Endothelial cell of umbilical vein (primary cell): Measurements from ENCODE around the gene CCDC187. TPM values are rescaled to one million over a fixed set of nuclear protein-coding genes. Genes with fewer than 3 reads are reported as not detected.

Experiments
- BruUV-seq: library from RNA; stranded (reverse); fragments of 400-500 nt; replicated peaks from 2 replicates; lab custom pipeline; 2021; lab: Mats Ljungman, UMichigan
- CTCF ChIA-PET: fragments of 300-600, 350-600 bp; sonication (Branson Sonifier 250); formaldehyde crosslinking; loops from one replicate; lab custom pipeline; 2021; ENCODE audit warnings: antibody characterized with exemption, inconsistent platforms; lab: Charles Lee
- POLR2A ChIA-PET: fragments of 300-600, 350-600 bp; sonication (Branson Sonifier 250); formaldehyde crosslinking; loops from one replicate; lab custom pipeline; 2021; ENCODE audit warnings: antibody characterized with exemption, inconsistent platforms; lab: Charles Lee
- DNase-seq: peaks from one replicate; pipeline ENCODE4 v3.0.0-alpha.2; 2011; ENCODE audit warnings: low read depth, low spot score
- FAIRE-seq: peaks from 2 replicates; lab custom pipeline; 2011; peaks lifted over from hg19 to GRCh38; lab: Jason Lieb, UNC
- H2AFZ ChIP-seq: 2 replicates; pipeline ENCODE4 v1.6.0; 2012; ENCODE audit warnings: low read depth, low read length, control low read depth, inconsistent platforms
- H3K27ac ChIP-seq: 2 replicates; pipeline ENCODE4 v1.5.1; 2011; ENCODE audit warnings: low read depth, mild to moderate bottlenecking, control low read depth, low read length, moderate library complexity; ENCODE audit not compliant: insufficient read depth
- H3K27me3 ChIP-seq, 2 experiments: 2 replicates each; pipeline versions ENCODE4 v1.6.0 to v1.6.1; 2011; ENCODE audit warnings: low read length in 2 of 2, mixed read lengths in 1 of 2; ENCODE audit not compliant: control insufficient read depth in 2 of 2, insufficient read depth in 2 of 2
- H3K36me3 ChIP-seq, 2 experiments: 2 replicates in 1 of 2; 3 replicates in 1 of 2; pipeline ENCODE4 v1.5.1; 2011; ENCODE audit warnings: low read length in 2 of 2, mild to moderate bottlenecking in 1 of 2, moderate library complexity in 1 of 2; ENCODE audit not compliant: control insufficient read depth in 2 of 2, insufficient read depth in 2 of 2; ENCODE audit errors: extremely low read depth in 1 of 2
- H3K4me1 ChIP-seq: 3 replicates; pipeline ENCODE4 v1.5.1; 2011; ENCODE audit warnings: mild to moderate bottlenecking, low read length; ENCODE audit not compliant: control insufficient read depth, insufficient read depth; ENCODE audit errors: extremely low read depth
- H3K4me2 ChIP-seq: 2 replicates; pipeline ENCODE4 v1.6.1; 2011; ENCODE audit warnings: low read length, control low read depth, mixed read lengths; ENCODE audit not compliant: insufficient read depth
- H3K4me3 ChIP-seq, 3 experiments: fragments of 200-600 bp in 1 of 3; sonication (generic), shearing (Covaris generic) in 1 of 3; replicated peaks in 1 of 3; 2 replicates each; pipeline ENCODE4 v1.5.1; 2011 to 2016; ENCODE audit warnings: control low read depth in 3 of 3, low read length in 3 of 3, mild to moderate bottlenecking in 2 of 3, inconsistent platforms in 1 of 3, low read depth in 1 of 3, moderate library complexity in 1 of 3; ENCODE audit not compliant: insufficient read depth in 1 of 3
- H3K79me2 ChIP-seq: 2 replicates; pipeline ENCODE4 v1.6.0; 2012; ENCODE audit warnings: low read length, inconsistent platforms; ENCODE audit not compliant: control insufficient read depth, insufficient read depth
- H3K9ac ChIP-seq: replicated peaks from 2 replicates; pipeline ENCODE3; 2011; ENCODE audit warnings: low read length, control low read depth; ENCODE audit not compliant: insufficient read depth; ENCODE audit errors: extremely low read depth
- H3K9me1 ChIP-seq: replicated peaks from 3 replicates; pipeline ENCODE4 v1.6.0; 2011; ENCODE audit warnings: mild to moderate bottlenecking, low read length; ENCODE audit not compliant: control insufficient read depth, insufficient read depth; ENCODE audit errors: extremely low read depth
- H3K9me3 ChIP-seq: replicated peaks from 2 replicates; pipeline ENCODE4 v1.5.1; 2012; ENCODE audit warnings: low read length, inconsistent platforms; ENCODE audit not compliant: control insufficient read depth, insufficient read depth
- H4K20me1 ChIP-seq: replicated peaks from 2 replicates; pipeline ENCODE3; 2011; ENCODE audit warnings: mild to moderate bottlenecking, low read length; ENCODE audit not compliant: control insufficient read depth, insufficient read depth; ENCODE audit errors: extremely low read depth
- EZH2 ChIP-seq: IDR thresholded peaks from 2 replicates; pipeline ENCODE4 v1.6.1; 2012; ENCODE audit warnings: borderline replicate concordance, low read depth, mild to moderate bottlenecking, moderate library complexity, low read length, inconsistent platforms; ENCODE audit not compliant: severe bottlenecking
- FOS ChIP-seq: IDR thresholded peaks from 2 replicates; pipeline ENCODE4 v1.6.1; 2011; ENCODE audit warnings: mild to moderate bottlenecking, low read length, moderate library complexity, borderline replicate concordance; ENCODE audit not compliant: insufficient read depth
- GATA2 ChIP-seq: IDR thresholded peaks from 2 replicates; pipeline ENCODE4 v1.7.0; 2011; ENCODE audit warnings: low read depth, mild to moderate bottlenecking, moderate library complexity, mixed read lengths, low read length; ENCODE audit not compliant: insufficient read length, insufficient read depth
- JUN ChIP-seq: IDR thresholded peaks from 2 replicates; pipeline ENCODE4 v1.6.1; 2011; ENCODE audit warnings: borderline replicate concordance, low read depth; ENCODE audit not compliant: insufficient read length, insufficient read depth
- MAX ChIP-seq: IDR thresholded peaks from 2 replicates; pipeline ENCODE4 v1.6.1; 2011; ENCODE audit not compliant: insufficient read depth, insufficient read length
- MYC ChIP-seq: IDR thresholded peaks from one replicate; pipeline ENCODE4 v1.6.1; 2011; ENCODE audit warnings: mild to moderate bottlenecking, low read depth, low read length
- POLR2A ChIP-seq: IDR thresholded peaks from 2 replicates; pipeline ENCODE4 v1.6.1; 2012; ENCODE audit warnings: low read depth, mild to moderate bottlenecking, control low read depth, low read length
- POLR2AphosphoS5 ChIP-seq: IDR thresholded peaks from 2 replicates; pipeline ENCODE4 v1.6.1; 2012; ENCODE audit warnings: low read depth, mild to moderate bottlenecking, control low read depth, low read length, moderate library complexity; ENCODE audit not compliant: insufficient read depth
- dilution Hi-C: fragments of 300-500 bp; cut with MboI; formaldehyde crosslinking; loops from one replicate; pipeline ENCODE4 v1.15.0; 2019; ENCODE audit warnings: low sequenced_read_pairs; ENCODE audit not compliant: extremely low pct_ligation_motif_present
- intact Hi-C: fragments of 100-400 bp; cut with micrococcal nuclease; formaldehyde crosslinking; loops from one replicate; pipeline ENCODE4 v1.10.0; 2022
- polyA plus RNA-seq, 4 experiments: library from polyadenylated mRNA; depleted of rRNA in 3 of 4; stranded (reverse) in 3 of 4; unstranded in 1 of 4; fragments of >200 nt; gene quantifications; 2 replicates each; pipeline versions ENCODE4 v1.2.1 to v1.2.3, GENCODE V29; 2011 to 2012; ENCODE audit warnings: missing spikeins in 1 of 4
- total RNA-seq: library from RNA; stranded (reverse); gene quantifications from 2 replicates; pipeline ENCODE4 v1.2.3, GENCODE V29; 2021
- TF ChIP-seq, protein P1 (sequence below), 2 donors: IDR thresholded peaks; 1 replicate in 1 of 2; 2 replicates in 1 of 2; pipeline ENCODE4 v1.5.1; 2011; ENCODE audit warnings: low read length in 2 of 2, mild to moderate bottlenecking in 2 of 2, moderate library complexity in 2 of 2, control low read depth in 1 of 2, inconsistent platforms in 1 of 2, low read depth in 1 of 2; ENCODE audit not compliant: insufficient read depth in 1 of 2; ENCODE audit errors: extremely low read depth in 1 of 2

Gene CCDC187
- total and polyA plus RNA-seq, 2 donors (not counting 3 experiments of a cell fraction or from before 2014, with no cell fraction given): not detected

GRCh38 chr9:136333486-136333885 lies 29.6 kb upstream of the CCDC187 start:
- Histone ChIP-seq H3K4me2 (no peak overlapping the region), H4K20me1 (no peaks in the 10 kb centered on the region), H3K9me3 (no peaks in the 10 kb centered on the region), H3K9ac (no peak overlapping the region), H3K4me3 (no peak overlapping the region), H3K79me2 (peaks cover 33% of the 10 kb centered on the region), H3K36me3 (peaks cover 2 to 26% of the 10 kb centered on the region in 2 experiments), H2AFZ (no peak overlapping the region), H3K4me1 (peaks cover 3% of the 10 kb centered on the region), H3K27me3 (no peaks in the 10 kb centered on the region), H3K9me1 (no peaks in the 10 kb centered on the region), H3K27ac (no peak overlapping the region)
- intact Hi-C loops (no loop called here), dilution Hi-C loops (no loop called here)
- no peak for FAIRE-seq
- no TSS peak for BruUV-seq
- POLR2A ChIA-PET: no interaction called here
- CTCF ChIA-PET: no interaction called here
- DNase-seq: no peak
- TF ChIP-seq POLR2AphosphoS5 (no peak), FOS (no peak), GATA2 (no peak)

DNA sequence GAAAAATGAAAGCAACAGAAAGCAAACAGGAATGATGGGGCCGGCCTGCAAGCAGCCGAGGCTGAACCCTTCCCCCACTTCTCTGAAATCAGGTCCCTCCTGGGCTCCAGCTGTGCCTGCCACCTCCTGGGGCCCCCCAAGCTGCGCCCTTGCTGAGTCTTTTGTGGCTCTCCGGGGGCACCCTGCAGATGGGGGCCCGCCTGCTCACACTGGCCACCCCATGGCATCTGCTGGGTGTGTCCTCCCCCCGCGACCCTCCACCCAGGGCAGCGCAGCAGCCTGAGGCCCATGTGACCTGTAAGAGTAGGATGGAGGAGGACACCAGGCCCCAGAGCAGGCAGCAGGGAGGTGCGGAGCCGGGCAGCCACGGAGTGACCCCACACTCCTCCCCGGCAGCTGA lies 29.2 kb upstream of the CCDC187 start:
- Histone ChIP-seq H4K20me1 (no peaks in the 10 kb centered on the region), H3K27ac (no peak overlapping the region), H3K27me3 (no peaks in the 10 kb centered on the region), H3K4me2 (no peak overlapping the region), H3K4me3 (no peak overlapping the region), H3K36me3 (peaks cover 0 to 24% of the 10 kb centered on the region in 2 experiments), H3K4me1 (peaks cover 7% of the 10 kb centered on the region), H2AFZ (no peak overlapping the region), H3K79me2 (peaks cover 38% of the 10 kb centered on the region), H3K9me1 (no peaks in the 10 kb centered on the region), H3K9ac (no peak overlapping the region), H3K9me3 (no peaks in the 10 kb centered on the region)
- no TSS peak for BruUV-seq
- dilution Hi-C loops (no loop called here), intact Hi-C loops (no loop called here)
- DNase-seq: no peak
- CTCF ChIA-PET: no interaction called here
- TF ChIP-seq, protein P1, sequence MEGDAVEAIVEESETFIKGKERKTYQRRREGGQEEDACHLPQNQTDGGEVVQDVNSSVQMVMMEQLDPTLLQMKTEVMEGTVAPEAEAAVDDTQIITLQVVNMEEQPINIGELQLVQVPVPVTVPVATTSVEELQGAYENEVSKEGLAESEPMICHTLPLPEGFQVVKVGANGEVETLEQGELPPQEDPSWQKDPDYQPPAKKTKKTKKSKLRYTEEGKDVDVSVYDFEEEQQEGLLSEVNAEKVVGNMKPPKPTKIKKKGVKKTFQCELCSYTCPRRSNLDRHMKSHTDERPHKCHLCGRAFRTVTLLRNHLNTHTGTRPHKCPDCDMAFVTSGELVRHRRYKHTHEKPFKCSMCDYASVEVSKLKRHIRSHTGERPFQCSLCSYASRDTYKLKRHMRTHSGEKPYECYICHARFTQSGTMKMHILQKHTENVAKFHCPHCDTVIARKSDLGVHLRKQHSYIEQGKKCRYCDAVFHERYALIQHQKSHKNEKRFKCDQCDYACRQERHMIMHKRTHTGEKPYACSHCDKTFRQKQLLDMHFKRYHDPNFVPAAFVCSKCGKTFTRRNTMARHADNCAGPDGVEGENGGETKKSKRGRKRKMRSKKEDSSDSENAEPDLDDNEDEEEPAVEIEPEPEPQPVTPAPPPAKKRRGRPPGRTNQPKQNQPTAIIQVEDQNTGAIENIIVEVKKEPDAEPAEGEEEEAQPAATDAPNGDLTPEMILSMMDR (IDR thresholded peaks at IDR 0.05; ENCODE audit: extremely low read depth in 1 of 2, insufficient read depth in 1 of 2, low read depth in 1 of 2, low read length in 2 of 2): no peak
- TF ChIP-seq JUN (no peak), GATA2 (no peak), MAX (no peak), POLR2A (no peak), MYC (no peak), FOS (no peak), POLR2AphosphoS5 (no peak), EZH2 (no peak)
- POLR2A ChIA-PET: no interaction called here
- FAIRE-seq: no peak
